Neural cell (in vitro differentiated cells): ENCODE measurements around the gene PELI2. TPM values are rescaled to one million over a fixed set of nuclear protein-coding genes. Genes with fewer than 3 reads are reported as not detected.

Experiments used
- H2AFZ ChIP-seq: fragments of 200-600, 300-800 bp; sonication (generic), shearing (Covaris generic); 2 replicates; pipeline ENCODE4 v1.6.0; 2014; ENCODE audit warnings: low read depth, mild to moderate bottlenecking, antibody characterized with exemption, low read length, moderate library complexity
- H3F3A ChIP-seq: fragments of 200-600 bp; shearing (Covaris generic); 2 replicates; pipeline ENCODE4 v1.6.1; 2016; ENCODE audit warnings: mild to moderate bottlenecking, moderate library complexity, mixed read lengths, antibody characterized with exemption, low read length; ENCODE audit not compliant: insufficient read depth, poor library complexity, severe bottlenecking
- H3K27ac ChIP-seq: fragments of 200-600, 300-800 bp; sonication (generic), shearing (Covaris generic); 2 replicates; pipeline ENCODE4 v1.5.1; 2014; ENCODE audit warnings: mild to moderate bottlenecking, low read length, moderate library complexity
- H3K27me3 ChIP-seq: fragments of 300-800, 200-600 bp; sonication (generic), shearing (Covaris generic); 2 replicates; pipeline ENCODE4 v1.6.0; 2014; ENCODE audit warnings: mild to moderate bottlenecking, low read depth, low read length, moderate library complexity; ENCODE audit not compliant: insufficient read depth
- H3K36me3 ChIP-seq: fragments of 300-800, 200-600 bp; sonication (generic), shearing (Covaris generic); 2 replicates; pipeline ENCODE4 v1.5.1; 2014; ENCODE audit warnings: mild to moderate bottlenecking, antibody characterized with exemption, low read length, moderate library complexity; ENCODE audit not compliant: insufficient read depth
- H3K4me2 ChIP-seq: fragments of 300-800, 200-600 bp; sonication (generic), shearing (Covaris generic); 2 replicates; pipeline ENCODE4 v1.6.0; 2014; ENCODE audit warnings: mild to moderate bottlenecking, low read length
- H3K4me3 ChIP-seq: fragments of 300-800, 200-600 bp; sonication (generic), shearing (Covaris generic); 2 replicates; pipeline ENCODE4 v1.5.1; 2014; ENCODE audit warnings: mild to moderate bottlenecking, low read length, moderate library complexity
- H3K79me2 ChIP-seq: fragments of 200-600 bp; shearing (Covaris generic); replicated peaks from 2 replicates; pipeline ENCODE4 v1.6.0; 2014; ENCODE audit warnings: mild to moderate bottlenecking, low read length, moderate library complexity; ENCODE audit not compliant: insufficient read depth
- H3K9ac ChIP-seq: fragments of 300-800, 200-600 bp; sonication (generic), shearing (Covaris generic); 2 replicates; pipeline ENCODE4 v1.6.1; 2016; ENCODE audit warnings: mild to moderate bottlenecking, low read length, mixed read lengths
- H3K9me2 ChIP-seq: fragments of 200-600 bp; shearing (Covaris generic); 2 replicates; pipeline ENCODE4 v1.6.1; 2016; ENCODE audit warnings: mild to moderate bottlenecking, low read length, mixed read lengths; ENCODE audit not compliant: insufficient read depth
- H3K9me3 ChIP-seq: fragments of 200-600, 300-800 bp; sonication (generic), shearing (Covaris generic); 2 replicates; pipeline ENCODE4 v1.6.1; 2016; ENCODE audit warnings: mild to moderate bottlenecking, mixed run types, low read length, moderate library complexity, mixed read lengths
- H4K20me1 ChIP-seq: fragments of 200-600 bp; shearing (Covaris generic); 2 replicates; pipeline ENCODE4 v1.6.1; 2016; ENCODE audit warnings: mild to moderate bottlenecking, mixed run types; ENCODE audit not compliant: insufficient read depth
- EP300 ChIP-seq: fragments of 450-650 bp; conservative IDR thresholded peaks from 2 replicates; pipeline ENCODE4 v1.6.1; 2014; ENCODE audit warnings: antibody characterized with exemption, mild to moderate bottlenecking, moderate library complexity; ENCODE audit not compliant: poor library complexity, severe bottlenecking
- EZH2 ChIP-seq: fragments of 200-600, 300-800 bp; shearing (Covaris generic), sonication (generic); IDR thresholded peaks from 2 replicates; pipeline ENCODE4 v1.6.1; 2014; ENCODE audit warnings: antibody characterized with exemption, low read length, borderline replicate concordance, mild to moderate bottlenecking; ENCODE audit not compliant: insufficient read depth, poor library complexity, severe bottlenecking
- MXI1 ChIP-seq: fragments of 450-650 bp; conservative IDR thresholded peaks from 2 replicates; pipeline ENCODE4 v1.6.1; 2014; ENCODE audit warnings: antibody characterized with exemption, mild to moderate bottlenecking; ENCODE audit not compliant: poor library complexity, severe bottlenecking
- POLR2AphosphoS5 ChIP-seq: IDR thresholded peaks from 2 replicates; pipeline ENCODE4 v1.6.1; 2012
- RAD21 ChIP-seq: fragments of 450-650 bp; conservative IDR thresholded peaks from 2 replicates; pipeline ENCODE4 v1.6.1; 2014; ENCODE audit warnings: antibody characterized with exemption, mild to moderate bottlenecking, moderate library complexity
- SMC3 ChIP-seq: fragments of 450-650 bp; conservative IDR thresholded peaks from 2 replicates; pipeline ENCODE4 v1.6.1; 2014; ENCODE audit warnings: antibody characterized with exemption, mild to moderate bottlenecking, moderate library complexity; ENCODE audit not compliant: poor library complexity
- TAF1 ChIP-seq: IDR thresholded peaks from 2 replicates; pipeline ENCODE4 v1.6.1; 2012; ENCODE audit warnings: low read depth
- polyA plus RNA-seq: library from polyadenylated mRNA; depleted of rRNA; stranded (reverse); fragments of >200 nt; gene quantifications from 2 replicates; pipeline ENCODE4 v1.2.3, GENCODE V29; 2014
- TF ChIP-seq, protein P1 (sequence below): IDR thresholded peaks from 2 replicates; pipeline ENCODE4 v1.6.1; 2012; ENCODE audit warnings: borderline replicate concordance
- TF ChIP-seq, protein P2 (sequence below): fragments of 450-650 bp; IDR thresholded peaks from 2 replicates; pipeline ENCODE4 v1.5.1; 2014; ENCODE audit warnings: antibody characterized with exemption, mild to moderate bottlenecking, moderate library complexity; ENCODE audit not compliant: poor library complexity, severe bottlenecking

Gene PELI2
- polyA plus RNA-seq, 1 donor from 2014 or later = 5.3 TPM

DNA sequence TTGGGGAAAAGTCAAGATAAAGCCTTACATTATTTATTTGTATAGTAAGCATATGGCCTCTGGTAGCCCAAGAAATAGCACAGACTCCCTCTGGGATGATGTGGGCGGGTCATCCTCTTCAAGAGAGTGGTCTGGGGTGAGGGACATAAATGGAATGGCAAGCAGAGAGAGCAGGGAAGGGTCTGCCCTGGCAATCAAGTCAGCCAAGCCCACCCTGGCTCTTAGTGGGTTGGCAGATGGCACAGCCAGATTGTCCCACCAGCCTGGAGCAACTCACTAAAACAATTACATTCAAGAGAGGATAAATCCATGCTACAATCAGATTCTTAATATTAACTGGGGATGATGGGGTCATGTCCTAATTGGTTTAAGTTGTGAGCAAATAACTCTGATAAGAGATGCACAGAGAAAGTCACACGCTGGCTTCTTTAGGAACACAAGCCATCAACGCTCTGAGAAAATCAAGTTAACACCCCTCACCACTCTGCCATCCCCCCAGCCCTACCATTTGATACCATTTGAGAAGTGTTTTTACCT is 2.8 kb upstream of the PELI2 start:
- Histone ChIP-seq H3K4me3 (no peak overlapping the region), H4K20me1 (no peaks in the 10 kb centered on the region), H3K9me3 (no peaks in the 10 kb centered on the region), H3F3A (peaks cover 7% of the 10 kb centered on the region), H3K79me2 (peaks cover 13% of the 10 kb centered on the region), H3K4me2 (no peak overlapping the region), H3K9ac (no peak overlapping the region), H3K27me3 (peaks cover 1% of the 10 kb centered on the region), H3K27ac (no peak overlapping the region), H3K9me2 (no peaks in the 10 kb centered on the region), H2AFZ (no peak overlapping the region), H3K36me3 (no peaks in the 10 kb centered on the region)
- TF ChIP-seq POLR2AphosphoS5 = no peak
- TF ChIP-seq, protein P1, sequence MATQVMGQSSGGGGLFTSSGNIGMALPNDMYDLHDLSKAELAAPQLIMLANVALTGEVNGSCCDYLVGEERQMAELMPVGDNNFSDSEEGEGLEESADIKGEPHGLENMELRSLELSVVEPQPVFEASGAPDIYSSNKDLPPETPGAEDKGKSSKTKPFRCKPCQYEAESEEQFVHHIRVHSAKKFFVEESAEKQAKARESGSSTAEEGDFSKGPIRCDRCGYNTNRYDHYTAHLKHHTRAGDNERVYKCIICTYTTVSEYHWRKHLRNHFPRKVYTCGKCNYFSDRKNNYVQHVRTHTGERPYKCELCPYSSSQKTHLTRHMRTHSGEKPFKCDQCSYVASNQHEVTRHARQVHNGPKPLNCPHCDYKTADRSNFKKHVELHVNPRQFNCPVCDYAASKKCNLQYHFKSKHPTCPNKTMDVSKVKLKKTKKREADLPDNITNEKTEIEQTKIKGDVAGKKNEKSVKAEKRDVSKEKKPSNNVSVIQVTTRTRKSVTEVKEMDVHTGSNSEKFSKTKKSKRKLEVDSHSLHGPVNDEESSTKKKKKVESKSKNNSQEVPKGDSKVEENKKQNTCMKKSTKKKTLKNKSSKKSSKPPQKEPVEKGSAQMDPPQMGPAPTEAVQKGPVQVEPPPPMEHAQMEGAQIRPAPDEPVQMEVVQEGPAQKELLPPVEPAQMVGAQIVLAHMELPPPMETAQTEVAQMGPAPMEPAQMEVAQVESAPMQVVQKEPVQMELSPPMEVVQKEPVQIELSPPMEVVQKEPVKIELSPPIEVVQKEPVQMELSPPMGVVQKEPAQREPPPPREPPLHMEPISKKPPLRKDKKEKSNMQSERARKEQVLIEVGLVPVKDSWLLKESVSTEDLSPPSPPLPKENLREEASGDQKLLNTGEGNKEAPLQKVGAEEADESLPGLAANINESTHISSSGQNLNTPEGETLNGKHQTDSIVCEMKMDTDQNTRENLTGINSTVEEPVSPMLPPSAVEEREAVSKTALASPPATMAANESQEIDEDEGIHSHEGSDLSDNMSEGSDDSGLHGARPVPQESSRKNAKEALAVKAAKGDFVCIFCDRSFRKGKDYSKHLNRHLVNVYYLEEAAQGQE = no peak
- no peak for TF ChIP-seq MXI1
- TF ChIP-seq EP300 = no peak
- TF ChIP-seq EZH2 = no peak
- TF ChIP-seq RAD21 = no peak

DNA sequence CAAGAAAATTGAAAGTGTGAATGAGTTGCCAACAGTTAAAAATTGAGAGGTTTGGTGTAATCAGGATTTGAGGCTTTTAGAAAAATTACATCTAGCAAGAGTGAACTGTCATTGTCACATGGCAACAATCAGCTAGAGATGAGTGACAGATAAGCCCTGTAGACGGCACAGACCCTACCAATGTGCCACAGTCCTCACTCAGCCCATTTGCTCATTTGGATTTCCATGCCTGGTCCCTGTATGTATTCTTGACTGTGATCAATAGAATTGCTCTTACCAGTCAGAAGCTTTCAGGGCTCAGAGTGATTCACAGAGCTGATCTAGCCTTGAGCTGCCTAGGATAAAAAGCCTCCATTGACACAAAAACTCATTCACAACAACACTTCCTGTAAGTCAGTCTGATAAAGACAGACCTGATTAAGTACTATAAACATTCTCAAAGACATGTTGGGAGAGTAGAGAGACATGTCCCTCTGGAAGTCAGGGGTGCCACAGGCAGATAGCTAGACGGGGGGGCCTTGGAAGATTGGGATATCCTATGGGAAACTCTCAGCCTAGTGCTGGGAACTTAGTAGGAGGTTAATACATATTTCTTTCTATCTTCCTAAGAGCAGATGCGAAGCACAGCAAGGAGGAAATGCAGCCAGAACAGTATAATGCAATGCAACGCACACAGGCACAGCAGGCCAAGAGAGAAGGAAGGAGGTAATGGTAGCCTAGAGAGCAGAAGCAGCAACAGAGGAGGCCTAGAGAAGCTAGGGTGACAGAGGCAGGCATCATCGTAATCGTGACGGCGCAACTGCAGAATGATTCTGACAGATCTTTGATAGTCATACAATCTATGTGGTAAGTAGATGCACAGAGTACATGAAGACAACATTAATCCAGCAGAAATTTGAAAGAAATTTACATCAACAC is 2.0 kb upstream of the PELI2 start:
- Histone ChIP-seq H3K27me3 (peaks cover 5% of the 10 kb centered on the region), H3K4me2 (no peak overlapping the region), H3K9me3 (no peaks in the 10 kb centered on the region), H2AFZ (no peak overlapping the region), H3K9ac (no peak overlapping the region), H3K27ac (no peak overlapping the region), H4K20me1 (no peaks in the 10 kb centered on the region), H3K4me3 (no peak overlapping the region), H3K79me2 (peaks cover 22% of the 10 kb centered on the region), H3K9me2 (no peaks in the 10 kb centered on the region), H3K36me3 (no peaks in the 10 kb centered on the region), H3F3A (peaks cover 7% of the 10 kb centered on the region)
- no peak for TF ChIP-seq EZH2
- peak; percentile 54 for TF ChIP-seq POLR2AphosphoS5

DNA sequence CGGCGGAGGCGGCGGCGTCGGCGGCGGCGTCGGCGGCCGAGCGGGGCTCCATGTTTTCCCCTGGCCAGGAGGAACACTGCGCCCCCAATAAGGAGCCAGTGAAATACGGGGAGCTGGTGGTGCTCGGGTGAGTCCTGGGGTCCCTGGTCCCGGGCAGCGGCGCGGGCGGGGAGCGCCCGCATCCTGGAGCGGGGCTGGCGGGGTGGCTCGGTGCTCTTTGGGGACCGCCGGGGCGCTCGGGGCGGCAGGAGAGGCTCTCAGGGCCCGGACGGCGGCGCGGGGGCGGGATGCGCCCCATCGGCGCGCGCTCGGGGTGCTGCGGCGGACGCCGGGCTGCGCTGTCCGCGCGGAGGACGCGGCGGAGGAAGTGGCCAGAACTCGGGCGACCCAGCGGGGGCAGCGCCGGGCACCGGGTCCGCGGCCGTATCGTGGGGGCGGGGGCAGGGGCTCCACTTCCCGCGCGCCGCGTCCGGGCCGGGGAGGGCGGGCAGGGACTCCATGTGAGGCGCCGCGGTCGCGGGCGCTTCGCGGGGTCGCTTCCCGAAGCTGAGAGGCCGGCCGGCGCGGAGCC is 485 bp downstream of the PELI2 start:
- H3K4me2 ChIP-seq = no peak overlapping the region
- peak overlapping the region; percentile 68 for H3K9ac ChIP-seq
- peaks cover 5% of the 10 kb centered on the region for H3K27me3 ChIP-seq
- H3K9me3 ChIP-seq = no peaks in the 10 kb centered on the region
- H3F3A ChIP-seq = peaks cover 7% of the 10 kb centered on the region
- H2AFZ ChIP-seq = no peak overlapping the region
- H3K9me2 ChIP-seq = no peaks in the 10 kb centered on the region
- no peak overlapping the region for H3K27ac ChIP-seq
- H4K20me1 ChIP-seq = no peaks in the 10 kb centered on the region
- TF ChIP-seq, protein P2, sequence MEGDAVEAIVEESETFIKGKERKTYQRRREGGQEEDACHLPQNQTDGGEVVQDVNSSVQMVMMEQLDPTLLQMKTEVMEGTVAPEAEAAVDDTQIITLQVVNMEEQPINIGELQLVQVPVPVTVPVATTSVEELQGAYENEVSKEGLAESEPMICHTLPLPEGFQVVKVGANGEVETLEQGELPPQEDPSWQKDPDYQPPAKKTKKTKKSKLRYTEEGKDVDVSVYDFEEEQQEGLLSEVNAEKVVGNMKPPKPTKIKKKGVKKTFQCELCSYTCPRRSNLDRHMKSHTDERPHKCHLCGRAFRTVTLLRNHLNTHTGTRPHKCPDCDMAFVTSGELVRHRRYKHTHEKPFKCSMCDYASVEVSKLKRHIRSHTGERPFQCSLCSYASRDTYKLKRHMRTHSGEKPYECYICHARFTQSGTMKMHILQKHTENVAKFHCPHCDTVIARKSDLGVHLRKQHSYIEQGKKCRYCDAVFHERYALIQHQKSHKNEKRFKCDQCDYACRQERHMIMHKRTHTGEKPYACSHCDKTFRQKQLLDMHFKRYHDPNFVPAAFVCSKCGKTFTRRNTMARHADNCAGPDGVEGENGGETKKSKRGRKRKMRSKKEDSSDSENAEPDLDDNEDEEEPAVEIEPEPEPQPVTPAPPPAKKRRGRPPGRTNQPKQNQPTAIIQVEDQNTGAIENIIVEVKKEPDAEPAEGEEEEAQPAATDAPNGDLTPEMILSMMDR = no peak
- TF ChIP-seq EP300 (no peak), SMC3 (no peak), POLR2AphosphoS5 (no peak), EZH2 (no peak), RAD21 (peak; percentile 16), MXI1 (peak; percentile 44), TAF1 (no peak)
- TF ChIP-seq, protein P1 = peak; percentile 3
- peak overlapping the region; percentile 84 for H3K4me3 ChIP-seq
- no peaks in the 10 kb centered on the region for H3K36me3 ChIP-seq
- H3K79me2 ChIP-seq = peaks cover 46% of the 10 kb centered on the region
